GM12878 (cell line): Measurements from ENCODE around the gene ARL11. TPM values are rescaled to one million over a fixed set of nuclear protein-coding genes. Genes with fewer than 3 reads are reported as not detected.

ENCODE experiments used
- ATAC-seq: fragments of 200-7000 bp; cut with Tn5 transposase; 3 replicates; pipeline ENCODE4 v1.9.1; 2020; ENCODE audit warnings: mild to moderate bottlenecking, moderate library complexity
- BruUV-seq: library from RNA; stranded (reverse); fragments of 400-500 nt; replicated peaks from 2 replicates; lab custom pipeline; 2021; lab: Mats Ljungman, UMichigan
- CTCF ChIA-PET: fragments of 300-600 bp; sonication (Branson Sonifier 250); formaldehyde crosslinking; extraction: SDS; loops from one replicate; lab custom pipeline; 2021; ENCODE audit warnings: inconsistent platforms; lab: Yijun Ruan, JAX
- POLR2A ChIA-PET: fragments of 350-600 bp; formaldehyde crosslinking; extraction: SDS; loops from one replicate; lab custom pipeline; 2021; ENCODE audit warnings: inconsistent platforms; lab: Charles Lee
- RAD21 ChIA-PET: fragments of 300-600 bp; sonication (Branson Sonifier 250); formaldehyde crosslinking; loops from one replicate; lab custom pipeline; 2023; ENCODE audit warnings: antibody characterized with exemption; ENCODE audit not compliant: unreplicated experiment; lab: Charles Lee
- SMC1A ChIA-PET: fragments of 300-600 bp; sonication (Branson Sonifier 250); formaldehyde crosslinking; loops from one replicate; lab custom pipeline; 2023; ENCODE audit not compliant: unreplicated experiment, uncharacterized antibody; lab: Charles Lee
- DNase-seq: peaks from one replicate; pipeline ENCODE4 v3.0.0-alpha.2; 2011; ENCODE audit warnings: low read depth, low spot score
- FAIRE-seq: peaks from 3 replicates; lab custom pipeline; 2011; peaks lifted over from hg19 to GRCh38; lab: Jason Lieb, UNC
- H2AFZ ChIP-seq: 2 replicates; pipeline ENCODE4 v1.6.0; 2011; ENCODE audit warnings: low read depth, low read length, control low read depth; ENCODE audit not compliant: control insufficient read depth
- H3K27ac ChIP-seq: 2 replicates; pipeline ENCODE4 v1.5.1; 2011; ENCODE audit warnings: control low read depth; ENCODE audit not compliant: control insufficient read depth, insufficient read depth
- H3K27me3 ChIP-seq, 2 experiments: replicated peaks in 1 of 2; 2 replicates each; pipeline versions ENCODE4 v1.6.0 to v1.6.1; 2011; ENCODE audit warnings: low read length in 1 of 2; ENCODE audit not compliant: control insufficient read depth in 2 of 2, insufficient read depth in 2 of 2
- H3K36me3 ChIP-seq, 2 experiments: 2 replicates each; pipeline ENCODE4 v1.5.1; 2011; ENCODE audit warnings: low read length in 1 of 2; ENCODE audit not compliant: control insufficient read depth in 2 of 2, insufficient read depth in 2 of 2
- H3K4me1 ChIP-seq: 2 replicates; pipeline ENCODE4 v1.6.1; 2011; ENCODE audit warnings: mild to moderate bottlenecking, low read length, moderate library complexity, mixed read lengths; ENCODE audit not compliant: control insufficient read depth, insufficient read depth
- H3K4me2 ChIP-seq: 2 replicates; pipeline ENCODE4 v1.6.0; 2011; ENCODE audit warnings: control low read depth; ENCODE audit not compliant: control insufficient read depth, insufficient read depth
- H3K4me3 ChIP-seq: fragments of 200-600 bp; sonication (generic); 2 replicates; pipeline ENCODE4 v1.5.1; 2016
- H3K79me2 ChIP-seq: 2 replicates; pipeline ENCODE4 v1.6.0; 2011; ENCODE audit warnings: low read length; ENCODE audit not compliant: control insufficient read depth, insufficient read depth
- H3K9ac ChIP-seq: 2 replicates; pipeline ENCODE4 v1.8.0; 2011; ENCODE audit warnings: low read length, control low read depth, mixed read lengths; ENCODE audit not compliant: control insufficient read depth, insufficient read depth
- H3K9me3 ChIP-seq: replicated peaks from 3 replicates; pipeline ENCODE4 v1.5.1; 2011; ENCODE audit warnings: mild to moderate bottlenecking, low read length; ENCODE audit not compliant: control insufficient read depth, insufficient read depth
- H4K20me1 ChIP-seq: 2 replicates; pipeline ENCODE4 v1.6.0; 2011; ENCODE audit not compliant: control insufficient read depth, insufficient read depth
- ATF3 ChIP-seq: IDR thresholded peaks from 2 replicates; pipeline ENCODE4 v1.6.1; 2011; ENCODE audit warnings: low read depth, mild to moderate bottlenecking, low read length, moderate library complexity, borderline replicate concordance; ENCODE audit errors: extremely low read depth
- BRCA1 ChIP-seq: IDR thresholded peaks from 2 replicates; pipeline ENCODE4 v1.6.1; 2011; ENCODE audit warnings: low read depth, low read length, improper control_type of control experiment
- CREM ChIP-seq: IDR thresholded peaks from 2 replicates; pipeline ENCODE4 v1.6.1; 2014; ENCODE audit warnings: antibody characterized with exemption, low read depth
- SIX5 ChIP-seq: IDR thresholded peaks from 2 replicates; pipeline ENCODE4 v1.6.1; 2011; ENCODE audit warnings: mild to moderate bottlenecking, low read depth, low read length, moderate library complexity; ENCODE audit not compliant: severe bottlenecking
- ZBTB4 ChIP-seq: fragments of 450-650 bp; formaldehyde crosslinking; IDR thresholded peaks from 2 replicates; pipeline ENCODE4 v1.4.0; 2022; ENCODE audit warnings: mild to moderate bottlenecking, moderate library complexity
- WGBS: methylation state at CpG from one replicate; pipeline ENCODE4 v1.1.6; 2016; ENCODE audit warnings: low lambda C conversion rate; ENCODE audit not compliant: insufficient replicate concordance, insufficient coverage; ENCODE audit errors: missing lambda C conversion rate; 5-methylcytosine and 5-hydroxymethylcytosine counted together
- in situ Hi-C: fragments of 300-500 bp; cut with MboI; formaldehyde crosslinking; loops from 9 replicates; pipeline ENCODE4 v1.14.3; 2018; ENCODE audit warnings: mixed read lengths
- intact Hi-C: fragments of 100-400 bp; cut with micrococcal nuclease; formaldehyde crosslinking; loops from one replicate; pipeline ENCODE4 v1.14.2; 2022; ENCODE audit not compliant: unreplicated experiment
- polyA plus RNA-seq, 11 experiments: library from polyadenylated mRNA; depleted of rRNA in 4 of 11; unstranded in 6 of 11; stranded (reverse) in 5 of 11; fragments of >200 nt; fragmentation: Nextera tagmentation in 4 of 11; fragmentation: Illumina TruSeq in 1 of 11; extraction: Ambion mirVana in 4 of 11; extraction: Trizol in 1 of 11; gene quantifications; 1 replicate in 1 of 11; 2 replicates in 10 of 11; pipeline versions ENCODE4 v1.2.1 to v1.2.3, GENCODE V29; 2011 to 2016; ENCODE audit warnings: inconsistent platforms in 2 of 11, missing spikeins in 2 of 11, low read depth in 1 of 11
- total RNA-seq, 4 experiments: library from RNA; depleted of rRNA in 3 of 4; stranded (reverse); fragments of >200 nt in 3 of 4; fragmentation: Illumina TruSeq in 1 of 4; extraction: Trizol in 1 of 4; gene quantifications; 2 replicates each; pipeline versions ENCODE4 v1.2.1 to v1.2.3, GENCODE V29; 2013 to 2021

Gene ARL11
- total and polyA plus RNA-seq, 10 of the 15 experiments (the other 5 are each of a cell fraction or from before 2014, with no cell fraction given), result 2.0 to 7.2 (median 4.4) TPM

GRCh38 chr13:49579501-49579900 is 48.8 kb upstream of the ARL11 start:
- in situ Hi-C loops (no loop called here), intact Hi-C loops (no loop called here)
- Histone ChIP-seq H3K27ac (no peak overlapping the region), H3K9ac (no peak overlapping the region), H3K79me2 (peaks cover under 1% of the 10 kb centered on the region; the same call in 1 of the 2 replicates), H3K4me3 (no peak overlapping the region), H2AFZ (no peak overlapping the region)
- WGBS, result 79% methylated on average over 2 of the region's 3 CpGs
- CTCF ChIA-PET, result no interaction called here
- ATAC-seq, result no peak
- no TSS peak for BruUV-seq
- no peak for TF ChIP-seq ATF3
- TF ChIP-seq BRCA1, result no peak
- no peak for TF ChIP-seq SIX5
- TF ChIP-seq ZBTB4 (CRISPR knock-in tag), result no peak
- no peak for TF ChIP-seq CREM
- TF ChIP-seq, all 136 proteins: peak for 0
- H3K36me3 ChIP-seq, result peaks cover 0 to 3% of the 10 kb centered on the region in 2 experiments; a peak in 1 of 4 replicates
- no peak overlapping the region for H3K4me2 ChIP-seq
- DNase-seq, result no peak
- no peaks in the 10 kb centered on the region for H3K9me3 ChIP-seq
- H3K27me3 ChIP-seq, result no peaks in the 10 kb centered on the region
- no peaks in the 10 kb centered on the region for H4K20me1 ChIP-seq
- no peak for FAIRE-seq
- ChIA-PET SMC1A (no interaction called here), RAD21 (no interaction called here), POLR2A (no interaction called here)
- no peaks in the 10 kb centered on the region; the same call in 1 of the 2 replicates for H3K4me1 ChIP-seq
